HUES64 (cell line): Measurements from ENCODE around the gene PHTF2.

Source experiments
- H3K27ac ChIP-seq: 2 replicates; pipeline ENCODE4 v1.7.0; 2013; ENCODE audit warnings: low read depth, low read length, inconsistent platforms
- H3K27me3 ChIP-seq: 2 replicates; pipeline ENCODE4 v1.6.1; 2013; ENCODE audit warnings: mild to moderate bottlenecking, low read length; ENCODE audit not compliant: insufficient read depth
- H3K36me3 ChIP-seq: 2 replicates; pipeline ENCODE4 v1.6.1; 2013; ENCODE audit warnings: mild to moderate bottlenecking, low read length; ENCODE audit not compliant: insufficient read depth
- H3K4me1 ChIP-seq: 2 replicates; pipeline ENCODE4 v1.6.1; 2013; ENCODE audit warnings: mild to moderate bottlenecking, low read length, moderate library complexity; ENCODE audit not compliant: insufficient read depth
- H3K4me3 ChIP-seq: 2 replicates; pipeline ENCODE4 v1.5.1; 2013; ENCODE audit warnings: mild to moderate bottlenecking, low read length, moderate library complexity
- H3K9ac ChIP-seq: 2 replicates; pipeline ENCODE4 v1.6.1; 2013; ENCODE audit warnings: mild to moderate bottlenecking, low read depth, low read length
- H3K9me3 ChIP-seq: 2 replicates; pipeline ENCODE4 v1.6.1; 2013; ENCODE audit warnings: low read depth, low read length; ENCODE audit not compliant: insufficient read depth
- WGBS: fragments of 150-250, 120-280 bp; methylation state at CpG from one replicate; pipeline ENCODE4 v1.1.7; 2013; ENCODE audit warnings: missing lambda C conversion rate; 5-methylcytosine and 5-hydroxymethylcytosine counted together

The PHTF2 gene

DNA sequence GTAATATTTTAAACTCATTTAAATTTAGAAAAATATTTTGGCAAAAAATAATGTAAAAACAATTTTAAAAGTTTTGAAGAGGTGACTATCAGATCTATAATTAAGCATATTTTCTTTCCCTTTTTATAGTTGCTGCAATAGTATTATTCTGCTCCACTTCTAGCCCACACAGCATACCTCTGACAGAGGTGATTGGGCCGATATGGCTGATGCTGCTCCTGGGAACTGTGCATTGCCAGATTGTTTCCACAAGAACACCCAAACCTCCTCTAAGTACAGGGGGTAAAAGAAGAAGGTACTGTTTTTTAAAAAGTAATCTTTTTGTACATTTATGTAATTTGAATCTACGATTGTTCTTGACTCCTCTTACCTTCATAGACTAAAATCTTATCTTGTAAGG, 110.1 kb downstream of the PHTF2 start:
- no peaks in the 10 kb centered on the region for H3K4me1 ChIP-seq
- no peak overlapping the region for H3K9ac ChIP-seq
- H3K4me3 ChIP-seq, result no peak overlapping the region
- H3K9me3 ChIP-seq, result no peaks in the 10 kb centered on the region
- H3K36me3 ChIP-seq, result 0 out of 2 replicates have a peak, but pooled peaks cover 2% of the 10 kb centered on the region
- 100% methylated on average over 2 of the region's 2 CpGs for WGBS
- no peaks in the 10 kb centered on the region for H3K27me3 ChIP-seq
- H3K27ac ChIP-seq, result no peak overlapping the region

GRCh38 chr7:77910124-77910523, 111.6 kb downstream of the PHTF2 start:
- no peak overlapping the region for H3K9ac ChIP-seq
- no peak overlapping the region for H3K27ac ChIP-seq
- H3K27me3 ChIP-seq, result no peaks in the 10 kb centered on the region
- no peaks in the 10 kb centered on the region for H3K9me3 ChIP-seq
- H3K36me3 ChIP-seq, result 0 out of 2 replicates have a peak, but pooled peaks cover 2% of the 10 kb centered on the region
- H3K4me1 ChIP-seq, result no peaks in the 10 kb centered on the region
- WGBS, result 96% methylated on average over 2 of the region's 2 CpGs
- no peak overlapping the region for H3K4me3 ChIP-seq

DNA sequence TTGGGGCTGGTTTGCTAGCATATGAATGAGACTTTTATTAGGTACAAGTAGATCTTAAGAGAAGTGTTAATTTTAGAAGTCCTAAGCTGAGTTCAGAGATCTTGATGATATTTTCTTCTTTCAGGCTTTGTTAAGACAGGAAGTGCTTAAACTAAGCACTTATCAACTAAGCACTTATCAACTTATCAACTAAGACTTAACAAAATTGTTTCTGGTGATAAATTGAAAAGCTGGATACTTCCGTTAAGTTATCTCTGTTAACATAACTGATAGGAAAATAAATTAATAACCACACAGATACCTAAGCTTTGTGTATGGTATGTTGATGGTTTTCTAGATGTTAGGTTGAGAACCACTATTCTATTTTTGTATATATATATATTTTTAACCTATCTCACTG, 113.7 kb downstream of the PHTF2 start:
- WGBS, result no CpG with 5 or more reads among the region's 1 CpG
- Histone ChIP-seq H3K9me3 (no peaks in the 10 kb centered on the region), H3K4me1 (no peaks in the 10 kb centered on the region), H3K27ac (no peak overlapping the region), H3K27me3 (no peaks in the 10 kb centered on the region), H3K9ac (no peak overlapping the region), H3K36me3 (0 out of 2 replicates have a peak, but pooled peaks cover 2% of the 10 kb centered on the region), H3K4me3 (no peak overlapping the region)

GRCh38 chr7:77913977-77914607, 115.5 kb downstream of the PHTF2 start:
- Histone ChIP-seq H3K27me3 (no peaks in the 10 kb centered on the region), H3K36me3 (no peaks in the 10 kb centered on the region), H3K9ac (no peak overlapping the region), H3K4me1 (no peaks in the 10 kb centered on the region), H3K9me3 (no peaks in the 10 kb centered on the region), H3K27ac (no peak overlapping the region), H3K4me3 (no peak overlapping the region)
- WGBS, result 83% methylated on average over 3 of the region's 4 CpGs

DNA sequence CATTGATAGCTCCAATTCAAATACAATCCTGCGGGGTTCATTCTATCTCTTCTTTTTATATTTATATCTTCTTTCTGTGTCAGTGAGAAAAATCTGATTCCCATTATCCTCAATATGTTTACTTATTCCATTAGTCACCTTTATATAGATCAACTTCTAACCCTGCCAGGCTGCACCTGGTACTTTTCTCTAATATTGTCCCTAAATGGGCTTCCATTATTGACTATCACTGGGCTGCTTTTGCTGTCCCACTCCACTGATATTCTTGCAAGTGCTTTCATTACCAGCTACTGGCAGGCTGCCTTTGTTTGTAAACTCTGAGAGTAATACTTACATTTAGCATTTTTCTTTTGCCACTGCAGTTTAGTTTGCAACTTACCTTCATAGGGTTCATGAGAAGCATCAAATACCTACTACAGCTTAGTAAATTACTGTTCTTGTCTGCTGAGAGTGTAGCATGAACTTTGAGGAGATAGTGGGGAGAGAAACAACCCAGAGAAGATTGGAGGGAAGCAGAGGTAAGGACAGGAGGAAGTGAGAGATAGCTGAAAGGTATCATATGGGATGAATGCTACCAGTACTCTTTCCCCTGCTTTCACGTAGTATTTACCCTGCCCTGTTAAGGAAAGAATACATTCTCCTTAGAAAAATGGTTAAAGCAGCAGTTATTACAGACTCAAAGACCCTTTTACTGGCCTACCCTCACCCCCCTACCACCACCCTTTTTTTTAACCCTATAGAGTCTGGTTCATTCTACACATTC, 119.1 kb downstream of the PHTF2 start:
- Histone ChIP-seq H3K4me1 (no peaks in the 10 kb centered on the region), H3K27ac (no peak overlapping the region), H3K9ac (no peak overlapping the region), H3K9me3 (no peaks in the 10 kb centered on the region), H3K27me3 (no peaks in the 10 kb centered on the region), H3K36me3 (peaks cover 4% of the 10 kb centered on the region), H3K4me3 (no peak overlapping the region)
- WGBS, result 69% methylated on average over 2 of the region's 2 CpGs

DNA sequence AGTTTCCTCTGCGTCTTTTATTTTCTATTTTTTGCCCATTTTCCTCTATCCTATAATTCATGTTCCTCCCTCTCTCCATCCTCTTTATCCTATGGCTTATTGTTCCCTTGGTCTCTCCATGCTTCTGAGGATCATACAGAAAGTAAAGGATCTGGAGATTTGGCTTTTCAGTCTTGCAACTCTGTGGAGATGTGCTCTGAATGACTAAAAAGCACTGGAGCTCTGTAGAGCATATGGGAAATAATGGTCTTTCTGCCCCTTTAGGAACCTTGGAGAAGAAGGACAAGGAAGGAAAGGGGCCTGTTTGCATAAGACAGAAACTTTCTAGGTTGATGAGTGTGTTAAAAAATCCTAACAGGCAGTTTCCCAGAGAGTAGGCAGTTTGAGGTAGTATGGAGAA, 120.1 kb downstream of the PHTF2 start:
- H3K27me3 ChIP-seq, result no peaks in the 10 kb centered on the region
- no peaks in the 10 kb centered on the region for H3K9me3 ChIP-seq
- no peaks in the 10 kb centered on the region for H3K4me1 ChIP-seq
- no peak overlapping the region for H3K4me3 ChIP-seq
- H3K27ac ChIP-seq, result no peak overlapping the region
- H3K9ac ChIP-seq, result no peak overlapping the region
- peaks cover 7% of the 10 kb centered on the region for H3K36me3 ChIP-seq
- WGBS, result 91% methylated on average over 1 of the region's 1 CpG

GRCh38 chr7:77923419-77923818, 124.8 kb downstream of the PHTF2 start:
- no peaks in the 10 kb centered on the region for H3K9me3 ChIP-seq
- H3K27me3 ChIP-seq, result no peaks in the 10 kb centered on the region
- WGBS, result 63% methylated on average over 2 of the region's 2 CpGs

DNA sequence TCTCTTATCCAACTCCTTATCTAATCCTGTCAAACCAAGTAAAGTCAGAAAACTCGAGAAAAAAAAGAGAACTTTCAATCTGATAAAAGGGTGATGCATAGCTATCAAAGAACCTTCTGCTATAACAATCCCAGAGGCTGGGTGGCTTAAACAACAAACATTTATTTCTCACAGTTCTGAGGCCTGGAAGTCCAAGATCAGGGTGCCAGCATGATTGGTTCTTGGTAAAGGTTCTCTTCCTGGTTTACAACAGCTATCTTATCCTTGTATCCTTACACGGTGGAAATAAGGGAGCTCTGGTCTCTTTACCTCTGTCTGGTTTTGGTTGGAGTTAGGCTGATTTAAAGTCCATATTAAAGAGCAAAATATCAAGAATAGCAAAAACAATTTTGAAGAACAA, 131.9 kb downstream of the PHTF2 start:
- no peak overlapping the region for H3K9ac ChIP-seq
- no peaks in the 10 kb centered on the region for H3K27me3 ChIP-seq
- no peak overlapping the region for H3K4me3 ChIP-seq
- H3K9me3 ChIP-seq, result no peaks in the 10 kb centered on the region
- 86% methylated on average over 1 of the region's 2 CpGs for WGBS
- H3K4me1 ChIP-seq, result peaks cover 11% of the 10 kb centered on the region
- H3K27ac ChIP-seq, result no peak overlapping the region
- no peaks in the 10 kb centered on the region for H3K36me3 ChIP-seq

More at GRCh38 chr7:77923419-77923818, 124.8 kb downstream of the PHTF2 start:
- Histone ChIP-seq H3K4me3 (no peak overlapping the region), H3K4me1 (no peaks in the 10 kb centered on the region), H3K27ac (no peak overlapping the region), H3K9ac (no peak overlapping the region), H3K36me3 (peaks cover 7% of the 10 kb centered on the region)

GRCh38 chr7:77931841-77932240, 133.3 kb downstream of the PHTF2 start:
- Histone ChIP-seq H3K4me3 (no peak overlapping the region), H3K27me3 (no peaks in the 10 kb centered on the region), H3K4me1 (peaks cover 11% of the 10 kb centered on the region), H3K9ac (no peak overlapping the region), H3K36me3 (no peaks in the 10 kb centered on the region), H3K9me3 (no peaks in the 10 kb centered on the region), H3K27ac (no peak overlapping the region)
- 88% methylated on average over 5 of the region's 5 CpGs for WGBS

- H3K36me3 ChIP-seq, result no peaks in the 10 kb centered on the region
- H3K9me3 ChIP-seq, result no peaks in the 10 kb centered on the region
- H3K4me3 ChIP-seq, result no peak overlapping the region
- no peaks in the 10 kb centered on the region for H3K27me3 ChIP-seq
- peaks cover 11% of the 10 kb centered on the region for H3K4me1 ChIP-seq
- no peak overlapping the region for H3K9ac ChIP-seq
- H3K27ac ChIP-seq, result no peak overlapping the region
- WGBS, result 77% methylated on average over 2 of the region's 3 CpGs
Measured at GRCh38 chr7:77933394-77933793, 134.8 kb downstream of the PHTF2 start.

- WGBS, result no CpG with 5 or more reads among the region's 1 CpG
- Histone ChIP-seq H3K27ac (no peak overlapping the region), H3K36me3 (no peaks in the 10 kb centered on the region), H3K27me3 (no peaks in the 10 kb centered on the region), H3K4me3 (no peak overlapping the region), H3K9me3 (no peaks in the 10 kb centered on the region), H3K9ac (no peak overlapping the region), H3K4me1 (peaks cover 11% of the 10 kb centered on the region)
Measured at GRCh38 chr7:77935652-77936348, 137.2 kb downstream of the PHTF2 start.
